Neural crest cell (in vitro differentiated cells): ENCODE results near the gene NKX2-2. TPM values are rescaled to one million over a fixed set of nuclear protein-coding genes. Genes with fewer than 3 reads are reported as not detected.

Experiments
- DNase-seq: peaks from one replicate; pipeline ENCODE4 v3.0.0; 2021; ENCODE audit warnings: low read depth, mixed read lengths, low spot score
- H3K27ac Mint-ChIP-seq: one replicate; pipeline ENCODE4 v1.8.0; 2021; ENCODE audit warnings: mild to moderate bottlenecking, mixed read lengths; ENCODE audit not compliant: unreplicated experiment
- H3K27me3 Mint-ChIP-seq: 2 replicates; pipeline ENCODE4 v1.8.0; 2021; ENCODE audit warnings: low read depth, mild to moderate bottlenecking, mixed read lengths
- H3K36me3 Mint-ChIP-seq: 2 replicates; pipeline ENCODE4 v1.8.0; 2021; ENCODE audit warnings: low read depth, mild to moderate bottlenecking, mixed read lengths
- H3K4me1 Mint-ChIP-seq: 2 replicates; pipeline ENCODE4 v1.8.0; 2021; ENCODE audit warnings: mixed read lengths
- H3K4me3 Mint-ChIP-seq: one replicate; pipeline ENCODE4 v1.8.0; 2021; ENCODE audit warnings: mild to moderate bottlenecking, mixed read lengths
- H3K9me3 Mint-ChIP-seq: 2 replicates; pipeline ENCODE4 v1.8.0; 2021; ENCODE audit warnings: mixed read lengths
- long read RNA-seq: library from polyadenylated mRNA; unstranded; transcript quantifications from one replicate; pipeline ENCODE4 v2.0.0, GENCODE V29; 2020
- total RNA-seq: library from RNA; stranded (reverse); gene quantifications from 2 replicates; pipeline ENCODE4 v1.2.1, GENCODE V29; 2021
- TF ChIP-seq, protein P1 (sequence below): fragments of 200-600 bp; sonication (generic); conservative IDR thresholded peaks from 2 replicates; pipeline ENCODE4 v1.5.0; 2021; ENCODE audit warnings: antibody characterized with exemption, mild to moderate bottlenecking

Gene NKX2-2
- total RNA-seq, result not detected in 2 replicates
- long read RNA-seq, result 0 reads

DNA sequence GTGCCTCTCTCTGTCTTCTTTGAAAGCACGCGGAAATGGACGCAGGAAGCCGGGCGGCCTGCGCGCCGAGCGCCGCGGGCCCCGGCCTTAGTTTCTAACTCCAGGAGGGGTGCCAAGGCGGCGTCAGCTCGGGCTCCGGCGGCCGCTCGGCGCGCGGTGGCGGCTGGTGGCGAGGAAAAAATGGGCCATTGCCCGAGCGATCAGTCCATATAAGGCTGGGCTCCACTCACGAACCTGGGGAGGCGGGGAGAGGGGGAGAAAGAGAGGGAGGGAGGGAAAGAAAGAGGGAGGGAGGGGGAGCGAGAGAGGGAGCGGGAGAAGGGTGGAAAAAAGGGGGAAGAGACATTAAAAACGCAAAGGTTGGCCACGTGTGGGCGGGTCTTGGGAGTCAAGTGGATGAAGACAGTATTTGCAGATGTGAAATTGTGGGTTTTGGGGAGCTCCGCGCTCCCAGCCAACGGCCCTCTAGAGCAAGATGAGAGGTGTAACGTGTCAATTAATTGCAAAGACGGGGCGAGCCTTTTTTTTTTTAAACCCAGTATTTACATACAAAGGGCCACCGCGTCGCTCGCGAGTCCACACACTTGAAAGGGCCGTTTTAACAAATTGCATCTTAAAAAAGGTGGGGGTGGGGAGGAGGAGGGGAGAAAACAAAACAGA is at the start of gene NKX2-2:
Gene NKX2-2, minus strand, starts transcription at position 184 of the 660 bp plus-strand sequence. CDS start 395 bp downstream, outside the sequence.
- Mint-ChIP-seq H3K4me3 (peak within 1 kb of the TSS; percentile 38), H3K4me1 (peaks cover 26% of the 10 kb centered on the region), H3K27ac (no peak within 1 kb of the TSS), H3K36me3 (no peaks in the 10 kb centered on the region), H3K27me3 (peaks cover 96% of the 10 kb centered on the region), H3K9me3 (no peaks in the 10 kb centered on the region)
- no peak for DNase-seq
- TF ChIP-seq, protein P1, sequence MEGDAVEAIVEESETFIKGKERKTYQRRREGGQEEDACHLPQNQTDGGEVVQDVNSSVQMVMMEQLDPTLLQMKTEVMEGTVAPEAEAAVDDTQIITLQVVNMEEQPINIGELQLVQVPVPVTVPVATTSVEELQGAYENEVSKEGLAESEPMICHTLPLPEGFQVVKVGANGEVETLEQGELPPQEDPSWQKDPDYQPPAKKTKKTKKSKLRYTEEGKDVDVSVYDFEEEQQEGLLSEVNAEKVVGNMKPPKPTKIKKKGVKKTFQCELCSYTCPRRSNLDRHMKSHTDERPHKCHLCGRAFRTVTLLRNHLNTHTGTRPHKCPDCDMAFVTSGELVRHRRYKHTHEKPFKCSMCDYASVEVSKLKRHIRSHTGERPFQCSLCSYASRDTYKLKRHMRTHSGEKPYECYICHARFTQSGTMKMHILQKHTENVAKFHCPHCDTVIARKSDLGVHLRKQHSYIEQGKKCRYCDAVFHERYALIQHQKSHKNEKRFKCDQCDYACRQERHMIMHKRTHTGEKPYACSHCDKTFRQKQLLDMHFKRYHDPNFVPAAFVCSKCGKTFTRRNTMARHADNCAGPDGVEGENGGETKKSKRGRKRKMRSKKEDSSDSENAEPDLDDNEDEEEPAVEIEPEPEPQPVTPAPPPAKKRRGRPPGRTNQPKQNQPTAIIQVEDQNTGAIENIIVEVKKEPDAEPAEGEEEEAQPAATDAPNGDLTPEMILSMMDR, result no peak

DNA sequence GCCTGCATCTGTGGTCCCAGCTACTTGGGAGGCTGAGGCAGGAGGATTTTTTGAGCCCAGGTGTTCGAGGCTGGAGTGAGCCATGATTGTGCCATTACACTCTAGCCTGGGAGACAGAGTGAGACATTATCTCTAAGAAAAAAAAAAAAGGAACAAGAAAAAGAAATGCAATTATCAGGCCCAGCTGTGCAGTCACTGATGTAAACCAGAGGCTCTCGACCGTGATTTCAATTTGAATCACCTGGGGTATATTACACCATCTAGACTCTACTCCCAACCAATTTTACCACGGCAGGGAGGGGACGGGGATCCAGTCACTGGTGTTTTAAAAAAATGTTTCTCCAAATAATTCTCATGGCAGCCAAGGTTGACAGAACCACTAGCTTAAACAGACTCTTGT is 48.8 kb upstream of the NKX2-2 start:
- H3K27ac Mint-ChIP-seq, result no peak overlapping the region
- H3K4me3 Mint-ChIP-seq, result no peak overlapping the region
- no peaks in the 10 kb centered on the region for H3K36me3 Mint-ChIP-seq
- H3K27me3 Mint-ChIP-seq, result peaks cover 80% of the 10 kb centered on the region
- no peak for DNase-seq
- H3K9me3 Mint-ChIP-seq, result no peaks in the 10 kb centered on the region
- H3K4me1 Mint-ChIP-seq, result no peaks in the 10 kb centered on the region
- TF ChIP-seq, protein P1, result no peak

DNA sequence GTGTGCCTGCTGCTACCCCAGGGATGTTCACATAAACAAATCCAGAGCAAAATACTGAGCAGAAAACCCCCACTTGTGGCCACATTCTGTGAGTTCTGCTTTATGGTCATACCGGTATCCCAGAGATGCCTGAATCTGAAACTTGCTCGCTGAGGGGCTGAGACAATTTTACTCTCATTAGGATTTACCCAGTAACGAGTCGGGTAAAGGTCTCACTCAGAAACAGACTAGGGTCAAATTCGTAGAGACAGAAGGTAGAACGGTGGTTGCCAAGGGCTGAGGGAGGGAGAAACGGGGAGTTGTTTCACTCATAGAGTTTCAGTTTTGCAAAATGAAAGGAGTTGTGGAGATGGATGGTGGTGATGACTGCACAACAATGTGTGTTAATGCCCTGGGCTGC is 45.4 kb upstream of the NKX2-2 start:
- H3K27ac Mint-ChIP-seq, result no peak overlapping the region
- H3K36me3 Mint-ChIP-seq, result no peaks in the 10 kb centered on the region
- TF ChIP-seq, protein P1, result no peak
- H3K4me3 Mint-ChIP-seq, result no peak overlapping the region
- peaks cover 77% of the 10 kb centered on the region for H3K27me3 Mint-ChIP-seq
- peaks cover 5% of the 10 kb centered on the region for H3K4me1 Mint-ChIP-seq
- DNase-seq, result no peak
- H3K9me3 Mint-ChIP-seq, result no peaks in the 10 kb centered on the region

DNA sequence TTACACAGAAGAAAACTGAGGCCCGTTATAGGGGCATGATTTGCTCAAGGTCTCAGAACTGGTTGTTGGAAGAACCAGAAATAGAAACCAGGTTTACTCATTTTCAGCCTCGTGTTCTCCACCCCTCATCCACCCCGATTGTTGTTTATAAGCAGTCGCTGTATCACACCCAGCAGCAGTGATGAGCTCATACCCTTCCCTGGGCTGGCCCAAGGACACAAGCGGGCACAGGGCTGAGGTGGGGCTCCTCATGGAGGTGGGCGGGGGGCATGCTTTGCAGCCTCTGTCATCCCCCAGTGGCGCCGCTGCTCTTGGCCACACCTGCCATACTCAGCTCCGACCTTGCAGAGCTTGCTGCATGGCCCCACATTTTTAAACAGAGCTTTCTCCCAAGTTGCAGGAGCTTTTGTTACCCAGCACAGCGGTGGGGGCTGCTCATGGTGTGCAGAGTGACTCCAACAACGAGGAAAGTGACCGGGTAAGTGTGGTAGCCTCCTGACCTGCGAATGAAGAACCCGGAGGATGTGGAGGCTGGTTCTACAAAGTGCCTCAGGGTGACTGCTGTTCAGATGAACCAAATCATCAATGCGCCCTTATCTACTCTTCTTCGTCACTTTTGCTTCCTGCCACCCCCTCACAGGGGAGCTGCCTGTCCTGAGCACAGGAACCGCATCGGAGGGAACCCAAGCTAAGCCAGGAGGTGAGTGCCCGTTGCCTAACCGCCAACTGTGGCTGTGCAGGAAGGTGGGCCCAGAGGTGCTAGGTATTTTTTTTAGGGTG is 43.6 kb upstream of the NKX2-2 start:
- no peak overlapping the region for H3K4me3 Mint-ChIP-seq
- no peak overlapping the region for H3K27ac Mint-ChIP-seq
- H3K9me3 Mint-ChIP-seq, result no peaks in the 10 kb centered on the region
- no peaks in the 10 kb centered on the region for H3K36me3 Mint-ChIP-seq
- H3K4me1 Mint-ChIP-seq, result peaks cover 7% of the 10 kb centered on the region
- no peak for DNase-seq
- TF ChIP-seq, protein P1, result no peak
- peaks cover 65% of the 10 kb centered on the region for H3K27me3 Mint-ChIP-seq

DNA sequence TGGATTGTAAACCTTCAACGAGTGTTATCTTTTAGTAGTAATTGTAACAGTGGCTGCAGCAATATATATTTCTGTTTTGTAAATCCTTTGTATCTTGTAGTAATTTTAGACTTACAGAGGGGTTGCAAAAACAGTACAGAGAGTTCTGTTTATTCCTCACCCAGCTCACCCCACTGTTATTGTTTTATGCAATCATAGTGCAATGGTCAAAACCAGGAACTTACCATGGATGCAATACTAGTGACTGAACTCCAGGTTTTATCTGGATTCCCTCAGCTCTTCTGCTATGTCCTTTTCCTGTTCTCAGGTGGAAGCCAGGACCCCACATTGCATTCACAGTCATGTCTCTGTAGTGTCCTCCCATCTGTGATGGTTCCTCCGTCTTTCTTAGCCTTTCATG is 42.5 kb upstream of the NKX2-2 start:
- Mint-ChIP-seq H3K27ac (no peak overlapping the region), H3K27me3 (peaks cover 60% of the 10 kb centered on the region), H3K4me1 (peaks cover 7% of the 10 kb centered on the region), H3K4me3 (no peak overlapping the region), H3K36me3 (no peaks in the 10 kb centered on the region), H3K9me3 (no peaks in the 10 kb centered on the region)
- TF ChIP-seq, protein P1, result no peak
- DNase-seq, result no peak
